A549 (cell line): Measurements from ENCODE around the gene SHROOM2. TPM values are rescaled to one million over a fixed set of nuclear protein-coding genes. Genes with fewer than 3 reads are reported as not detected.
A peak's percentile ranks its signal among the peaks of the same experiment; 100 is the strongest.
"Not testable (repeated sequence)": the region's sequence is repeated elsewhere in the genome, so short reads cannot be mapped to it uniquely, and the experiment has no call there.

Experiments
- ATAC-seq, 2 experiments: fragments of 200-7000 bp in 1 of 2; fragments of >200 bp in 1 of 2; cut with Nextera tagmentation in 1 of 2; cut with Tn5 transposase in 1 of 2; 3 replicates each; pipeline versions ENCODE4 v1.8.0 to v1.9.1; 2018 to 2020; ENCODE audit warnings: mild to moderate bottlenecking in 1 of 2, moderate library complexity in 1 of 2
- CTCF ChIA-PET: fragments of 300-600 bp; sonication (Branson Sonifier 250); formaldehyde crosslinking; extraction: SDS; loops from one replicate; lab custom pipeline; 2021; ENCODE audit warnings: antibody characterized with exemption, inconsistent platforms; lab: Yijun Ruan, JAX
- POLR2A ChIA-PET: fragments of 350-600 bp; formaldehyde crosslinking; extraction: SDS; loops from one replicate; lab custom pipeline; 2021; ENCODE audit warnings: antibody characterized with exemption, inconsistent platforms; lab: Yijun Ruan, JAX
- DNase-seq, 2 experiments: peaks; one replicate each; pipeline versions ENCODE4 v3.0.0 to v3.0.0-alpha.2; 2011 to 2016; ENCODE audit warnings: low read depth in 1 of 2, low spot score in 1 of 2
- FAIRE-seq: peaks from 2 replicates; lab custom pipeline; 2011; peaks lifted over from hg19 to GRCh38; lab: Jason Lieb, UNC
- H3K27ac ChIP-seq, 2 experiments: fragments of >200 bp; sonication (Bioruptor Twin); formaldehyde crosslinking; 3 replicates each; pipeline ENCODE4 v1.5.1; 2016 to 2017
- H3K4me1 ChIP-seq: fragments of >200 bp; sonication (Bioruptor Twin); formaldehyde crosslinking; 3 replicates; pipeline ENCODE4 v1.6.1; 2016
- H3K4me2 ChIP-seq: fragments of >200 bp; sonication (Bioruptor Twin); formaldehyde crosslinking; 3 replicates; pipeline ENCODE4 v1.6.1; 2016
- H3K4me3 ChIP-seq: fragments of >200 bp; sonication (Bioruptor Twin); formaldehyde crosslinking; 3 replicates; pipeline ENCODE4 v1.5.1; 2016
- H3K9me3 ChIP-seq: fragments of >200 bp; sonication (Bioruptor Twin); formaldehyde crosslinking; 3 replicates; pipeline ENCODE4 v1.6.1; 2016
- BHLHE40 ChIP-seq: IDR thresholded peaks from 2 replicates; pipeline ENCODE4 v1.6.1; 2012; ENCODE audit warnings: low read depth, low read length, inconsistent platforms
- CHD4 ChIP-seq: fragments of 200-600 bp; sonication (generic); IDR thresholded peaks from 2 replicates; pipeline ENCODE4 v1.6.1; 2016; ENCODE audit warnings: antibody characterized with exemption, mild to moderate bottlenecking, borderline replicate concordance
- EHMT2 ChIP-seq: fragments of 200-600 bp; sonication (generic); IDR thresholded peaks from 2 replicates; pipeline ENCODE4 v1.6.1; 2016; ENCODE audit warnings: antibody characterized with exemption, low read depth, mild to moderate bottlenecking, moderate library complexity
- FOSL2 ChIP-seq, 2 experiments: fragments of 450-650 bp in 1 of 2; fragments of >200 bp in 1 of 2; sonication (Bioruptor Twin) in 1 of 2; formaldehyde crosslinking; IDR thresholded peaks; 2 replicates each; pipeline versions ENCODE4 v1.5.0 to v1.6.1; 2016 to 2020; ENCODE audit warnings: mild to moderate bottlenecking in 1 of 2, moderate library complexity in 1 of 2
- GATA3 ChIP-seq: IDR thresholded peaks from 2 replicates; pipeline ENCODE4 v1.6.1; 2012; ENCODE audit warnings: borderline replicate concordance
- HDAC2 ChIP-seq: fragments of 200-600 bp; sonication (generic); IDR thresholded peaks from 2 replicates; pipeline ENCODE4 v1.6.1; 2016
- HEYL ChIP-seq: fragments of 250-450 bp; sonication (Bioruptor Pico); IDR thresholded peaks from 2 replicates; pipeline ENCODE4 v1.8.0; 2021; ENCODE audit warnings: mild to moderate bottlenecking, moderate library complexity
- HOXA7 ChIP-seq: fragments of 250-450 bp; sonication (Bioruptor Pico); IDR thresholded peaks from 2 replicates; pipeline ENCODE4 v1.5.0; 2020; ENCODE audit warnings: mild to moderate bottlenecking, moderate library complexity
- MAFK ChIP-seq: fragments of 450-650 bp; IDR thresholded peaks from 2 replicates; pipeline ENCODE4 v1.6.1; 2014; ENCODE audit not compliant: partially characterized antibody
- MAZ ChIP-seq: fragments of 150-350 bp; IDR thresholded peaks from 2 replicates; pipeline ENCODE4 v1.6.1; 2014; ENCODE audit warnings: antibody characterized with exemption, low read depth, low read length, borderline replicate concordance
- MYC ChIP-seq: IDR thresholded peaks from 2 replicates; pipeline ENCODE4 v1.6.1; 2012; ENCODE audit warnings: mild to moderate bottlenecking, inconsistent platforms, low read length, improper control_type of control experiment, borderline replicate concordance
- NPAS2 ChIP-seq: fragments of 250-450 bp; sonication (Bioruptor Pico); IDR thresholded peaks from 2 replicates; pipeline ENCODE4 v1.8.0; 2022; ENCODE audit warnings: mild to moderate bottlenecking, moderate library complexity, borderline replicate concordance
- NR3C1 ChIP-seq: fragments of >200 bp; sonication (Bioruptor Twin); formaldehyde crosslinking; IDR thresholded peaks from 3 replicates; pipeline ENCODE4 v1.6.1; 2017
- RAD21 ChIP-seq, 2 experiments: fragments of >200 bp in 1 of 2; sonication (Bioruptor Twin) in 1 of 2; formaldehyde crosslinking in 1 of 2; IDR thresholded peaks in 1 of 2; conservative IDR thresholded peaks in 1 of 2; 2 replicates in 1 of 2; 3 replicates in 1 of 2; pipeline ENCODE4 v1.6.1; 2012 to 2018; ENCODE audit warnings: inconsistent platforms in 1 of 2
- RNF2 ChIP-seq: fragments of 200-600 bp; sonication (generic); IDR thresholded peaks from 2 replicates; pipeline ENCODE4 v1.6.1; 2016; ENCODE audit warnings: low read depth, mild to moderate bottlenecking, antibody characterized with exemption, moderate library complexity, borderline replicate concordance
- TFCP2L1 ChIP-seq: fragments of 250-450 bp; sonication (Bioruptor Pico); IDR thresholded peaks from 2 replicates; pipeline ENCODE4 v1.5.0; 2021; ENCODE audit warnings: mild to moderate bottlenecking
- ZFP36 ChIP-seq: fragments of 450-650 bp; IDR thresholded peaks from 2 replicates; pipeline ENCODE4 v1.6.1; 2014; ENCODE audit warnings: borderline replicate concordance; ENCODE audit not compliant: partially characterized antibody
- WGBS: methylation state at CpG from one replicate; pipeline ENCODE4 v1.1.6; 2017; ENCODE audit errors: missing lambda C conversion rate; 5-methylcytosine and 5-hydroxymethylcytosine counted together
- polyA plus RNA-seq, 4 experiments: library from polyadenylated mRNA; depleted of rRNA in 3 of 4; stranded (reverse); fragments of >200 nt; fragmentation: RNase III in 1 of 4; extraction: RNeasy Plus Mini Kit Qiagen cat#74134 plus additional on column Dnase treatment in 1 of 4; gene quantifications; 2 replicates in 3 of 4; 3 replicates in 1 of 4; pipeline ENCODE4 v1.2.3, GENCODE V29; 2011 to 2017
- TF ChIP-seq, protein P1 (sequence below): fragments of 150-350 bp; IDR thresholded peaks from 2 replicates; pipeline ENCODE4 v1.6.1; 2014; ENCODE audit warnings: low read depth, mild to moderate bottlenecking, low read length
- TF ChIP-seq, protein P2 (sequence below): fragments of 450-650 bp; IDR thresholded peaks from 2 replicates; pipeline ENCODE4 v1.6.1; 2014; ENCODE audit warnings: antibody characterized with exemption
- TF ChIP-seq, protein P3 (sequence below): fragments of 250-450 bp; sonication (Bioruptor Pico); IDR thresholded peaks from 2 replicates; pipeline ENCODE4 v1.5.0; 2020; ENCODE audit warnings: low read depth, mild to moderate bottlenecking, moderate library complexity

Gene SHROOM2
- polyA plus RNA-seq, 2 of the 4 experiments (the other 2 are of a cell fraction) = 0.12 to 0.27 TPM

DNA sequence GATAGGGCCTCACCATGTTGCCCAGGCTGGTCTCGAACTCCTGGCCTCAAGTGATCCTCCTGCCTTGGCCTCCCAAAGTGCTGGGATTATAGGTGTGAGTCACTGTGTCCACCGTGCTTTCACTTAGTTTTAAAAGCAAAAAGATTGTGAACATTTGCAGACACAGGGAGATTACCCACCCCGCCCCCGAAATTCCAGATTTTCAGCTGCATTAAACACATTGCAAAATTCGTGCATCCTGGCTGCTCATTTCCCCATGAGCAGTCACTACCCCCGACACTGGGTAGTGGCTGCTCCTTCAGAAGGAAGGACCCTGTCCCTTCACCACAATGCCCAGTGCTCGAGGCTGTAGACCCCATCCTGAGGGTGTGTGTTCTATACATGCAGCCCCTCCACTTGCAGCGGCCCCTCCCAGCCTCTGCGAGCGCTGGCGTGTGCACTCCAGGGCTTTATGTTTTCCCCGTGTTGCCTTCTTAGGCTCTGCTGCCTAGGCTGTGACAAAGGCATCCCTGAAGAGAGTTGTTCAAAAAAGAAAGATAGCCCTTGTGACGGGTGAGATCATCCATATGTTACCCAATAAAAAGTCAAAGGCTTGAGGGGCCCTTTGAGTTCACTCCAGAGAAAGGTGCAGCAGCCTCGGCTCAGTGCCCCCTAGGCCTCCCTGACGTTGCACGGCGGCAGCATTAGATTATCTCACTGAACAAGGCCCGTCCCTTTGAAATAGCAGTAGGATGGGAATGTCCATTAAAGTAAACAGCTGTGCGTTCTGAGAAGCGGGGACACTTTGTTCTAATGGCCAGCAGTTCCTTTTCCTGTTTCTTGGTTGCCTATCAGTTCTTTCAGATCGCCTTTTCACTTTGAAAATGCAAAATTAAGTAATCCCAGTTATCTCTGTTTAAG is 71.6 kb downstream of the SHROOM2 start:
- H3K4me3 ChIP-seq = no peak overlapping the region
- ATAC-seq (no peak), DNase-seq (no peak), FAIRE-seq (no peak)
- CTCF ChIA-PET = interaction anchor here (0.9 kb wide), 1 partner anchor 9 kb away, joined by 3 read pairs; no protein-coding TSS in a partner anchor
- no peak overlapping the region for H3K27ac ChIP-seq
- 76% methylated on average over 21 of the region's 21 CpGs for WGBS
- no peaks in the 10 kb centered on the region for H3K9me3 ChIP-seq
- no peaks in the 10 kb centered on the region for H3K4me1 ChIP-seq
- TF ChIP-seq HEYL (CRISPR knock-in tag) = no peak
- TF ChIP-seq HOXA7 (CRISPR knock-in tag) = no peak
- TF ChIP-seq NPAS2 (CRISPR knock-in tag) = no peak
- TF ChIP-seq BHLHE40 = no peak
- POLR2A ChIA-PET = no interaction called here
- H3K4me2 ChIP-seq = no peak overlapping the region

- ATAC-seq, H3K4me2 ChIP-seq, FAIRE-seq, H3K9me3 ChIP-seq, DNase-seq, H3K4me3 ChIP-seq, H3K4me1 ChIP-seq, H3K27ac ChIP-seq, POLR2A ChIA-PET: not testable (repeated sequence)
- CTCF ChIA-PET = interaction anchor here (0.9 kb wide), 2 partner anchors 10 to 35 kb away, joined by 3 read pairs; no protein-coding TSS in a partner anchor
- WGBS = 79% methylated on average over 10 of the region's 11 CpGs
Measured at GRCh38 chrX:9858684-9859083, 72.5 kb downstream of the SHROOM2 start.

- no peaks in the 10 kb centered on the region for H3K9me3 ChIP-seq
- no peak for TF ChIP-seq HEYL (CRISPR knock-in tag)
- TF ChIP-seq, protein P1, sequence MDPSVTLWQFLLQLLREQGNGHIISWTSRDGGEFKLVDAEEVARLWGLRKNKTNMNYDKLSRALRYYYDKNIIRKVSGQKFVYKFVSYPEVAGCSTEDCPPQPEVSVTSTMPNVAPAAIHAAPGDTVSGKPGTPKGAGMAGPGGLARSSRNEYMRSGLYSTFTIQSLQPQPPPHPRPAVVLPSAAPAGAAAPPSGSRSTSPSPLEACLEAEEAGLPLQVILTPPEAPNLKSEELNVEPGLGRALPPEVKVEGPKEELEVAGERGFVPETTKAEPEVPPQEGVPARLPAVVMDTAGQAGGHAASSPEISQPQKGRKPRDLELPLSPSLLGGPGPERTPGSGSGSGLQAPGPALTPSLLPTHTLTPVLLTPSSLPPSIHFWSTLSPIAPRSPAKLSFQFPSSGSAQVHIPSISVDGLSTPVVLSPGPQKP = no peak
- TF ChIP-seq, protein P2, sequence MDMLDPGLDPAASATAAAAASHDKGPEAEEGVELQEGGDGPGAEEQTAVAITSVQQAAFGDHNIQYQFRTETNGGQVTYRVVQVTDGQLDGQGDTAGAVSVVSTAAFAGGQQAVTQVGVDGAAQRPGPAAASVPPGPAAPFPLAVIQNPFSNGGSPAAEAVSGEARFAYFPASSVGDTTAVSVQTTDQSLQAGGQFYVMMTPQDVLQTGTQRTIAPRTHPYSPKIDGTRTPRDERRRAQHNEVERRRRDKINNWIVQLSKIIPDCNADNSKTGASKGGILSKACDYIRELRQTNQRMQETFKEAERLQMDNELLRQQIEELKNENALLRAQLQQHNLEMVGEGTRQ = no peak
- no peak for TF ChIP-seq GATA3
- no peak for TF ChIP-seq ZFP36
- H3K4me2 ChIP-seq = no peak overlapping the region
- H3K4me3 ChIP-seq = no peak overlapping the region
- ATAC-seq = no peak
- no peak for FAIRE-seq
- no peak overlapping the region for H3K27ac ChIP-seq
- DNase-seq = no peak
- WGBS = 67% methylated on average over 14 of the region's 14 CpGs
- H3K4me1 ChIP-seq = no peaks in the 10 kb centered on the region
- ChIA-PET POLR2A (no interaction called here), CTCF (interaction anchor here (0.9 kb wide), 1 partner anchor 36 kb away, joined by 3 read pairs; no protein-coding TSS in a partner anchor)
Measured at GRCh38 chrX:9859711-9860555, 73.7 kb downstream of the SHROOM2 start.

DNA sequence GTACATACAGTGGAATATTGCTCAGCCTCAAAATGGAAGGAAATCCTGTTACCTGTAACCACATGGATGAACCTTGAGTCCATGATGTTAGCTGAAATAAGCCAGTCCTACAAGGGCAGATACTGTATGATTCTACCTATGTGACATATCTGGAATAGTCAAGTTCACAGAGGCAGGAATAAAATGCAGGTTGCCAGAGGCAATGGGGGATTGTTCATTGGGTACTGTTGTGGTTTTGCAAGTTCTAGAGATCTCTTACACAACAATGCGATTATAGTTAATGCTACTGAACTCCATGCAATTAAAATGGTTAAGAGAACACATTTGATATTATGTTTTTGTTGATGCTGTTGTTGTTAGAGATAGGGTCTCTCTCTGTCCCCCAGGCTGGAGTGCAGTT is 74.6 kb downstream of the SHROOM2 start:
- CTCF ChIA-PET = no interaction called here
- Histone ChIP-seq H3K9me3 (no peaks in the 10 kb centered on the region), H3K4me1 (no peaks in the 10 kb centered on the region), H3K4me2 (no peak overlapping the region), H3K4me3 (no peak overlapping the region), H3K27ac (no peak overlapping the region)
- no peak for TF ChIP-seq EHMT2
- FAIRE-seq = no peak
- POLR2A ChIA-PET = no interaction called here
- WGBS = 79% methylated on average over 1 of the region's 1 CpG
- no peak for ATAC-seq
- no peak for DNase-seq

- Histone ChIP-seq H3K9me3 (no peaks in the 10 kb centered on the region), H3K4me1 (peaks cover 6% of the 10 kb centered on the region; the same call in 1 of the 3 replicates), H3K4me2 (no peak overlapping the region), H3K27ac (no peak overlapping the region), H3K4me3 (no peak overlapping the region)
- 56% methylated on average over 9 of the region's 9 CpGs for WGBS
- 0 out of 6 replicates have a peak, but pooled peaks of 1 of the 2 experiments have one; percentile 20 for ATAC-seq
- no peak for DNase-seq
- no peak for FAIRE-seq
- CTCF ChIA-PET = interaction anchor here (1.1 kb wide), 1 partner anchor 1046 kb away, joined by 3 read pairs; no protein-coding TSS in a partner anchor
- POLR2A ChIA-PET = no interaction called here
- TF ChIP-seq RNF2 (no peak), RAD21 (conservative IDR thresholded peaks at IDR 0.05 in 1 of 2, IDR thresholded peaks at IDR 0.05 in 1 of 2) (no peak), MAZ (no peak), MAFK (no peak), NPAS2 (CRISPR knock-in tag) (no peak), EHMT2 (no peak), MYC (no peak), FOSL2 (IDR thresholded peaks at IDR 0.05) (no peak), FOSL2 (CRISPR knock-in tag; IDR thresholded peaks at IDR 0.05) (no peak), HDAC2 (no peak), TFCP2L1 (CRISPR knock-in tag) (no peak), NR3C1 (no peak), CHD4 (no peak)
- TF ChIP-seq, protein P3, sequence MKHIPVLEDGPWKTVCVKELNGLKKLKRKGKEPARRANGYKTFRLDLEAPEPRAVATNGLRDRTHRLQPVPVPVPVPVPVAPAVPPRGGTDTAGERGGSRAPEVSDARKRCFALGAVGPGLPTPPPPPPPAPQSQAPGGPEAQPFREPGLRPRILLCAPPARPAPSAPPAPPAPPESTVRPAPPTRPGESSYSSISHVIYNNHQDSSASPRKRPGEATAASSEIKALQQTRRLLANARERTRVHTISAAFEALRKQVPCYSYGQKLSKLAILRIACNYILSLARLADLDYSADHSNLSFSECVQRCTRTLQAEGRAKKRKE (CRISPR knock-in tag) = no peak
Measured at GRCh38 chrX:9861711-9862110, 75.5 kb downstream of the SHROOM2 start.
